Measurements from ENCODE around the gene ANTXR2. TPM values are rescaled to one million over a fixed set of nuclear protein-coding genes. Genes with fewer than 3 reads are reported as not detected.

Gene ANTXR2
- total and polyA plus RNA-seq, 2 of the 13 experiments (the other 11 are each of a cell fraction or from before 2014, with no cell fraction given): 4.6 to 14.5 TPM

DNA sequence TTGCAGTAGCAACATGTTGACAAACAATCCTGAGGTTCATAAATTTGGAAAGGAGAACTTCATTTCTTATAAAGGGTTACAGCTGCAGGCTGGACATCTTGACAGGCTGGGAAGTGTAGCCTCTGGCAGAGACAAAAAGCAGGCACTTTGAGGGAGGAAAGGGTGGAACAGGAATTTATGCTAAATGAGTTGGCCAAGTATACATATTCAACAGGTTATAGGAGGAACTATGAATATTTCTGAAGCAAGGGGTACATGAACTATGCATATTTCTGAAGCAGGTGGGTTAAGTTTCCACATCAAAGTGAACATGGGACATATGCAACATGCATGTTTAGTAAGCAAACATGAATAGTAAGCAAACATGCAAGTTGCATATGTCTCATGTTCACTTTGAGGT is 1.6 kb upstream of the ANTXR2 start (continued):
- TF ChIP-seq GATAD1 (CRISPR knock-in tag; IDR thresholded peaks at IDR 0.05) (no peak), ZNF318 (CRISPR knock-in tag; IDR thresholded peaks at IDR 0.05) (no peak), ZNF557 (CRISPR knock-in tag; IDR thresholded peaks at IDR 0.05) (no peak), EEA1 (CRISPR knock-in tag; IDR thresholded peaks at IDR 0.05; ENCODE audit: borderline replicate concordance) (no peak), HOMEZ (CRISPR knock-in tag; IDR thresholded peaks at IDR 0.05; ENCODE audit: low read depth) (no peak), HDAC2 (CRISPR knock-in tag; IDR thresholded peaks at IDR 0.05) (no peak), ZXDC (CRISPR knock-in tag; IDR thresholded peaks at IDR 0.05) (no peak)
- TF ChIP-seq, protein P1, sequence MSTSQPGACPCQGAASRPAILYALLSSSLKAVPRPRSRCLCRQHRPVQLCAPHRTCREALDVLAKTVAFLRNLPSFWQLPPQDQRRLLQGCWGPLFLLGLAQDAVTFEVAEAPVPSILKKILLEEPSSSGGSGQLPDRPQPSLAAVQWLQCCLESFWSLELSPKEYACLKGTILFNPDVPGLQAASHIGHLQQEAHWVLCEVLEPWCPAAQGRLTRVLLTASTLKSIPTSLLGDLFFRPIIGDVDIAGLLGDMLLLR (CRISPR knock-in tag; IDR thresholded peaks at IDR 0.05): no peak
- TF ChIP-seq, protein P2, sequence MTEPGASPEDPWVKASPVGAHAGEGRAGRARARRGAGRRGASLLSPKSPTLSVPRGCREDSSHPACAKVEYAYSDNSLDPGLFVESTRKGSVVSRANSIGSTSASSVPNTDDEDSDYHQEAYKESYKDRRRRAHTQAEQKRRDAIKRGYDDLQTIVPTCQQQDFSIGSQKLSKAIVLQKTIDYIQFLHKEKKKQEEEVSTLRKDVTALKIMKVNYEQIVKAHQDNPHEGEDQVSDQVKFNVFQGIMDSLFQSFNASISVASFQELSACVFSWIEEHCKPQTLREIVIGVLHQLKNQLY (CRISPR knock-in tag; IDR thresholded peaks at IDR 0.05): no peak
- TF ChIP-seq, protein P3, sequence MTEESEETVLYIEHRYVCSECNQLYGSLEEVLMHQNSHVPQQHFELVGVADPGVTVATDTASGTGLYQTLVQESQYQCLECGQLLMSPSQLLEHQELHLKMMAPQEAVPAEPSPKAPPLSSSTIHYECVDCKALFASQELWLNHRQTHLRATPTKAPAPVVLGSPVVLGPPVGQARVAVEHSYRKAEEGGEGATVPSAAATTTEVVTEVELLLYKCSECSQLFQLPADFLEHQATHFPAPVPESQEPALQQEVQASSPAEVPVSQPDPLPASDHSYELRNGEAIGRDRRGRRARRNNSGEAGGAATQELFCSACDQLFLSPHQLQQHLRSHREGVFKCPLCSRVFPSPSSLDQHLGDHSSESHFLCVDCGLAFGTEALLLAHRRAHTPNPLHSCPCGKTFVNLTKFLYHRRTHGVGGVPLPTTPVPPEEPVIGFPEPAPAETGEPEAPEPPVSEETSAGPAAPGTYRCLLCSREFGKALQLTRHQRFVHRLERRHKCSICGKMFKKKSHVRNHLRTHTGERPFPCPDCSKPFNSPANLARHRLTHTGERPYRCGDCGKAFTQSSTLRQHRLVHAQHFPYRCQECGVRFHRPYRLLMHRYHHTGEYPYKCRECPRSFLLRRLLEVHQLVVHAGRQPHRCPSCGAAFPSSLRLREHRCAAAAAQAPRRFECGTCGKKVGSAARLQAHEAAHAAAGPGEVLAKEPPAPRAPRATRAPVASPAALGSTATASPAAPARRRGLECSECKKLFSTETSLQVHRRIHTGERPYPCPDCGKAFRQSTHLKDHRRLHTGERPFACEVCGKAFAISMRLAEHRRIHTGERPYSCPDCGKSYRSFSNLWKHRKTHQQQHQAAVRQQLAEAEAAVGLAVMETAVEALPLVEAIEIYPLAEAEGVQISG (CRISPR knock-in tag; IDR thresholded peaks at IDR 0.05): no peak

All from HepG2 (cell line).